ENCODE results near the gene STAC2. TPM values are rescaled to one million over a fixed set of nuclear protein-coding genes. Genes with fewer than 3 reads are reported as not detected.
A peak's percentile ranks its signal among the peaks of the same experiment; 100 is the strongest.

The STAC2 gene
- total and polyA plus RNA-seq, 2 of the 13 experiments (the other 11 are each of a cell fraction or from before 2014, with no cell fraction given) = not detected

GRCh38 chr17:39197380-39198185, 28.2 kb downstream of the STAC2 start, which contains the start of gene CACNB1 (continued):
- TF ChIP-seq ZNF564 (CRISPR knock-in tag; IDR thresholded peaks at IDR 0.05) = no peak
- no peak for TF ChIP-seq ZBTB7A (CRISPR knock-in tag; IDR thresholded peaks at IDR 0.05)
- TF ChIP-seq ZKSCAN8 (CRISPR knock-in tag; IDR thresholded peaks at IDR 0.05; ENCODE audit: borderline replicate concordance) = no peak
- no peak for TF ChIP-seq EHMT2 (IDR thresholded peaks at IDR 0.05; ENCODE audit: borderline replicate concordance, low read depth, low read length)
- TF ChIP-seq ZBTB20 (CRISPR knock-in tag; IDR thresholded peaks at IDR 0.05; ENCODE audit: borderline replicate concordance, low read depth) = 0 out of 2 replicates have a peak, but pooled peaks have one; percentile 13
- TF ChIP-seq ZNF296 (CRISPR knock-in tag; conservative IDR thresholded peaks at IDR 0.05) = no peak
- no peak for TF ChIP-seq RFXAP (CRISPR knock-in tag; IDR thresholded peaks at IDR 0.05; ENCODE audit: borderline replicate concordance)
- TF ChIP-seq ZNF230 (CRISPR knock-in tag; IDR thresholded peaks at IDR 0.05) = no peak
- TF ChIP-seq, protein P1, sequence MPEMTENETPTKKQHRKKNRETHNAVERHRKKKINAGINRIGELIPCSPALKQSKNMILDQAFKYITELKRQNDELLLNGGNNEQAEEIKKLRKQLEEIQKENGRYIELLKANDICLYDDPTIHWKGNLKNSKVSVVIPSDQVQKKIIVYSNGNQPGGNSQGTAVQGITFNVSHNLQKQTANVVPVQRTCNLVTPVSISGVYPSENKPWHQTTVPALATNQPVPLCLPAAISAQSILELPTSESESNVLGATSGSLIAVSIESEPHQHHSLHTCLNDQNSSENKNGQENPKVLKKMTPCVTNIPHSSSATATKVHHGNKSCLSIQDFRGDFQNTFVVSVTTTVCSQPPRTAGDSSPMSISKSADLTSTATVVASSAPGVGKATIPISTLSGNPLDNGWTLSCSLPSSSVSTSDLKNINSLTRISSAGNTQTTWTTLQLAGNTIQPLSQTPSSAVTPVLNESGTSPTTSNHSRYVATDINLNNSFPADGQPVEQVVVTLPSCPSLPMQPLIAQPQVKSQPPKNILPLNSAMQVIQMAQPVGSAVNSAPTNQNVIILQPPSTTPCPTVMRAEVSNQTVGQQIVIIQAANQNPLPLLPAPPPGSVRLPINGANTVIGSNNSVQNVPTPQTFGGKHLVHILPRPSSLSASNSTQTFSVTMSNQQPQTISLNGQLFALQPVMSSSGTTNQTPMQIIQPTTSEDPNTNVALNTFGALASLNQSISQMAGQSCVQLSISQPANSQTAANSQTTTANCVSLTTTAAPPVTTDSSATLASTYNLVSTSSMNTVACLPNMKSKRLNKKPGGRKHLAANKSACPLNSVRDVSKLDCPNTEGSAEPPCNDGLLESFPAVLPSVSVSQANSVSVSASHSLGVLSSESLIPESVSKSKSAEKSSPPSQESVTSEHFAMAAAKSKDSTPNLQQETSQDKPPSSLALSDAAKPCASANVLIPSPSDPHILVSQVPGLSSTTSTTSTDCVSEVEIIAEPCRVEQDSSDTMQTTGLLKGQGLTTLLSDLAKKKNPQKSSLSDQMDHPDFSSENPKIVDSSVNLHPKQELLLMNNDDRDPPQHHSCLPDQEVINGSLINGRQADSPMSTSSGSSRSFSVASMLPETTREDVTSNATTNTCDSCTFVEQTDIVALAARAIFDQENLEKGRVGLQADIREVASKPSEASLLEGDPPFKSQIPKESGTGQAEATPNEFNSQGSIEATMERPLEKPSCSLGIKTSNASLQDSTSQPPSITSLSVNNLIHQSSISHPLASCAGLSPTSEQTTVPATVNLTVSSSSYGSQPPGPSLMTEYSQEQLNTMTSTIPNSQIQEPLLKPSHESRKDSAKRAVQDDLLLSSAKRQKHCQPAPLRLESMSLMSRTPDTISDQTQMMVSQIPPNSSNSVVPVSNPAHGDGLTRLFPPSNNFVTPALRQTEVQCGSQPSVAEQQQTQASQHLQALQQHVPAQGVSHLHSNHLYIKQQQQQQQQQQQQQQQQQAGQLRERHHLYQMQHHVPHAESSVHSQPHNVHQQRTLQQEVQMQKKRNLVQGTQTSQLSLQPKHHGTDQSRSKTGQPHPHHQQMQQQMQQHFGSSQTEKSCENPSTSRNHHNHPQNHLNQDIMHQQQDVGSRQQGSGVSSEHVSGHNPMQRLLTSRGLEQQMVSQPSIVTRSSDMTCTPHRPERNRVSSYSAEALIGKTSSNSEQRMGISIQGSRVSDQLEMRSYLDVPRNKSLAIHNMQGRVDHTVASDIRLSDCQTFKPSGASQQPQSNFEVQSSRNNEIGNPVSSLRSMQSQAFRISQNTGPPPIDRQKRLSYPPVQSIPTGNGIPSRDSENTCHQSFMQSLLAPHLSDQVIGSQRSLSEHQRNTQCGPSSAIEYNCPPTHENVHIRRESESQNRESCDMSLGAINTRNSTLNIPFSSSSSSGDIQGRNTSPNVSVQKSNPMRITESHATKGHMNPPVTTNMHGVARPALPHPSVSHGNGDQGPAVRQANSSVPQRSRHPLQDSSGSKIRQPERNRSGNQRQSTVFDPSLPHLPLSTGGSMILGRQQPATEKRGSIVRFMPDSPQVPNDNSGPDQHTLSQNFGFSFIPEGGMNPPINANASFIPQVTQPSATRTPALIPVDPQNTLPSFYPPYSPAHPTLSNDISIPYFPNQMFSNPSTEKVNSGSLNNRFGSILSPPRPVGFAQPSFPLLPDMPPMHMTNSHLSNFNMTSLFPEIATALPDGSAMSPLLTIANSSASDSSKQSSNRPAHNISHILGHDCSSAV (CRISPR knock-in tag; IDR thresholded peaks at IDR 0.05; ENCODE audit: borderline replicate concordance) = no peak
- TF ChIP-seq RFXANK (CRISPR knock-in tag; IDR thresholded peaks at IDR 0.05) = no peak
- no peak for TF ChIP-seq ZNF484 (CRISPR knock-in tag; IDR thresholded peaks at IDR 0.05; ENCODE audit: borderline replicate concordance, low read depth)
- TF ChIP-seq ZNF407 (CRISPR knock-in tag; IDR thresholded peaks at IDR 0.05; ENCODE audit: not compliant biosample characterization) = no peak
